Type B pancreatic cell (in vitro differentiated cells): ENCODE measurements around the gene SH2D4B. TPM values are rescaled to one million over a fixed set of nuclear protein-coding genes. Genes with fewer than 3 reads are reported as not detected.

Experiments used
- DNase-seq: peaks from one replicate; pipeline ENCODE4 v3.0.0; 2021; ENCODE audit warnings: mixed read lengths; ENCODE audit not compliant: unreplicated experiment; ENCODE audit errors: extremely low spot score
- H3K27ac Mint-ChIP-seq: 2 replicates; pipeline ENCODE4 v1.8.0; 2021; ENCODE audit warnings: mild to moderate bottlenecking, mixed read lengths
- H3K27me3 Mint-ChIP-seq: 2 replicates; pipeline ENCODE4 v1.8.0; 2021; ENCODE audit warnings: mixed read lengths
- H3K36me3 Mint-ChIP-seq: 2 replicates; pipeline ENCODE4 v1.8.0; 2021; ENCODE audit warnings: mixed read lengths
- H3K4me1 Mint-ChIP-seq: one replicate; pipeline ENCODE4 v1.8.0; 2021; ENCODE audit warnings: mixed read lengths; ENCODE audit not compliant: unreplicated experiment
- H3K4me3 Mint-ChIP-seq: 2 replicates; pipeline ENCODE4 v1.8.0; 2021; ENCODE audit warnings: mild to moderate bottlenecking, mixed read lengths
- H3K9me3 Mint-ChIP-seq: 2 replicates; pipeline ENCODE4 v1.8.0; 2021; ENCODE audit warnings: mixed read lengths
- total RNA-seq: library from RNA; stranded (reverse); gene quantifications from 2 replicates; pipeline ENCODE4 v1.2.1, GENCODE V29; 2021; ENCODE audit warnings: low replicate concordance
- TF ChIP-seq, protein P1 (sequence below): fragments of 200-600 bp; sonication (generic); conservative IDR thresholded peaks from 2 replicates; pipeline ENCODE4 v1.5.0; 2021; ENCODE audit warnings: antibody characterized with exemption, mild to moderate bottlenecking

Gene SH2D4B
- total RNA-seq, 1 donor from 2014 or later: 0.10 TPM

GRCh38 chr10:80658068-80658467, 120.4 kb downstream of the SH2D4B start:
- Mint-ChIP-seq H3K27me3 (peaks cover 4% of the 10 kb centered on the region), H3K36me3 (no peaks in the 10 kb centered on the region), H3K27ac (no peak overlapping the region), H3K4me1 (peaks cover 5% of the 10 kb centered on the region), H3K4me3 (no peak overlapping the region), H3K9me3 (peaks cover 10% of the 10 kb centered on the region)
- DNase-seq: no peak
- TF ChIP-seq, protein P1, sequence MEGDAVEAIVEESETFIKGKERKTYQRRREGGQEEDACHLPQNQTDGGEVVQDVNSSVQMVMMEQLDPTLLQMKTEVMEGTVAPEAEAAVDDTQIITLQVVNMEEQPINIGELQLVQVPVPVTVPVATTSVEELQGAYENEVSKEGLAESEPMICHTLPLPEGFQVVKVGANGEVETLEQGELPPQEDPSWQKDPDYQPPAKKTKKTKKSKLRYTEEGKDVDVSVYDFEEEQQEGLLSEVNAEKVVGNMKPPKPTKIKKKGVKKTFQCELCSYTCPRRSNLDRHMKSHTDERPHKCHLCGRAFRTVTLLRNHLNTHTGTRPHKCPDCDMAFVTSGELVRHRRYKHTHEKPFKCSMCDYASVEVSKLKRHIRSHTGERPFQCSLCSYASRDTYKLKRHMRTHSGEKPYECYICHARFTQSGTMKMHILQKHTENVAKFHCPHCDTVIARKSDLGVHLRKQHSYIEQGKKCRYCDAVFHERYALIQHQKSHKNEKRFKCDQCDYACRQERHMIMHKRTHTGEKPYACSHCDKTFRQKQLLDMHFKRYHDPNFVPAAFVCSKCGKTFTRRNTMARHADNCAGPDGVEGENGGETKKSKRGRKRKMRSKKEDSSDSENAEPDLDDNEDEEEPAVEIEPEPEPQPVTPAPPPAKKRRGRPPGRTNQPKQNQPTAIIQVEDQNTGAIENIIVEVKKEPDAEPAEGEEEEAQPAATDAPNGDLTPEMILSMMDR: no peak

DNA sequence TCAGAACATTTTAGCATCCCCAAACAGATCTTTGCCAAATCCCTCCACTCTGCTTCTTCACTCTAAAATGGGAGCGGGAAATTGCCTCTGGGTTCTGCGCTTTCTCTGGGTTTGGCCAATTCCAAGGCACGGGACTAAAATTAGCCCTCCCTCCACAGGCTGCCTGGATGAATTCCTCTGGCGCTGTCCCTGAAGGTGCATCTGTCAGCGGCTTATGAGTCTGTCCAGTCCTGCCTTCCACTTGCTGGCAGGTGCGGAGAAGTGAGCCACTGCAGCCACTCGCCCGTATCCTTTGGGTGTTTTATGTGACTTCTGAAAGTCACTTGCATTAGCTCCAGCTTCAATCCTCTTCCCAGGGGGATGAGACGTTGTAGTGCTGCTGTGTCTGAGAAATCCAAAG, 121.6 kb downstream of the SH2D4B start:
- TF ChIP-seq, protein P1: no peak
- Mint-ChIP-seq H3K4me1 (peaks cover 9% of the 10 kb centered on the region), H3K4me3 (no peak overlapping the region), H3K9me3 (no peaks in the 10 kb centered on the region), H3K36me3 (no peaks in the 10 kb centered on the region), H3K27ac (no peak overlapping the region), H3K27me3 (peaks cover 4% of the 10 kb centered on the region)
- no peak for DNase-seq

- peaks cover 10% of the 10 kb centered on the region for H3K4me1 Mint-ChIP-seq
- no peaks in the 10 kb centered on the region for H3K36me3 Mint-ChIP-seq
- H3K27me3 Mint-ChIP-seq: peaks cover 4% of the 10 kb centered on the region
- H3K9me3 Mint-ChIP-seq: no peaks in the 10 kb centered on the region
- no peak for DNase-seq
- no peak overlapping the region for H3K4me3 Mint-ChIP-seq
- H3K27ac Mint-ChIP-seq: no peak overlapping the region
- TF ChIP-seq, protein P1: no peak
Measured at GRCh38 chr10:80660266-80660665, 122.6 kb downstream of the SH2D4B start.

DNA sequence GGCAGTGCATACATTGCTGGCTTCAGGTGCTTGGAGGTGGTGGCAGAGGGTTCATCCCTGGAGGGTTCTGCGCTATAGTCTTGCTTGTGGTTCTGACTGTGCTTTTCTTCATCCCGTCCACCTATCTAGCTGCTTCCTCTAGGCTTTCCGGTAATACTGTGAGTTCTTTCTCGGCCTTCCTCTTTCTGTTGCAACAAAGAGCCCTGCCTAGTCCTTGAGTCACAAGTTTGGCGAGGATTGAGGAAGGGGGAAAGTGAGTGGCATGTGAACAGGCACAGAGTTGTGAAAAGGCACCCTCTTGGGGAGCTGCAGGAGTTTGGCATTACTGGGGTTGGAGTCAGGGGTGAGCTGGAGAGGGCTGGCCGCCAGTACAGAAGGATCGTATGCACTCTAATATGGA, 123.0 kb downstream of the SH2D4B start:
- TF ChIP-seq, protein P1: no peak
- no peak overlapping the region for H3K27ac Mint-ChIP-seq
- no peaks in the 10 kb centered on the region for H3K36me3 Mint-ChIP-seq
- no peak for DNase-seq
- H3K4me3 Mint-ChIP-seq: no peak overlapping the region
- peaks cover 4% of the 10 kb centered on the region for H3K27me3 Mint-ChIP-seq
- no peaks in the 10 kb centered on the region for H3K9me3 Mint-ChIP-seq
- H3K4me1 Mint-ChIP-seq: peaks cover 10% of the 10 kb centered on the region

DNA sequence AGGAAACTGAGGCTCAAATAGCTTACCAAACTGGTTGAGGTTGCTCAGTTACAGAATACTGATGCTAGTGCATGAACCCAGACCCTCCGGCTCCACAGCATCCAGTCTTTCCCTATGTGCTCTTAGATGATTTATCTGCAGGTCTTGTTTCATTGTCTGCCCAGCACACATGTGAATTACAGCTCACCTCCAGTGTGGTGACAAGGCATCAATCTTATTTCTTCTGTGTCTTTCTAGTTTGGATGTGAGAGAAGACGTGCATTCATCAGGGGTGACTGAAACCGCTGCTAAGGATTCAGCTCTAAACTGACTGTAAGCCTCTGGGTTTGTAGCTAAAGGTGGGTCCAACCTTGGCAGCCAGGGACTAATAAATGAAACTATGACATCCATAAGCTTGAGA, 123.8 kb downstream of the SH2D4B start:
- DNase-seq: no peak
- H3K27ac Mint-ChIP-seq: no peak overlapping the region

More for the DNA sequence above, 123.8 kb downstream of the SH2D4B start:
- Mint-ChIP-seq H3K27me3 (peaks cover 4% of the 10 kb centered on the region), H3K36me3 (no peaks in the 10 kb centered on the region), H3K9me3 (no peaks in the 10 kb centered on the region), H3K4me3 (no peak overlapping the region), H3K4me1 (peaks cover 10% of the 10 kb centered on the region)
- TF ChIP-seq, protein P1: no peak
